Neural crest cell (in vitro differentiated cells): ENCODE measurements around the gene DDX39B. TPM values are rescaled to one million over a fixed set of nuclear protein-coding genes. Genes with fewer than 3 reads are reported as not detected.

ENCODE experiments used
- DNase-seq: peaks from one replicate; pipeline ENCODE4 v3.0.0; 2021; ENCODE audit warnings: low read depth, mixed read lengths, low spot score
- H3K27ac Mint-ChIP-seq: one replicate; pipeline ENCODE4 v1.8.0; 2021; ENCODE audit warnings: mild to moderate bottlenecking, mixed read lengths; ENCODE audit not compliant: unreplicated experiment
- H3K27me3 Mint-ChIP-seq: 2 replicates; pipeline ENCODE4 v1.8.0; 2021; ENCODE audit warnings: low read depth, mild to moderate bottlenecking, mixed read lengths
- H3K36me3 Mint-ChIP-seq: 2 replicates; pipeline ENCODE4 v1.8.0; 2021; ENCODE audit warnings: low read depth, mild to moderate bottlenecking, mixed read lengths
- H3K4me1 Mint-ChIP-seq: 2 replicates; pipeline ENCODE4 v1.8.0; 2021; ENCODE audit warnings: mixed read lengths
- H3K4me3 Mint-ChIP-seq: one replicate; pipeline ENCODE4 v1.8.0; 2021; ENCODE audit warnings: mild to moderate bottlenecking, mixed read lengths
- H3K9me3 Mint-ChIP-seq: 2 replicates; pipeline ENCODE4 v1.8.0; 2021; ENCODE audit warnings: mixed read lengths
- CTCF ChIP-seq: fragments of 200-600 bp; sonication (generic); conservative IDR thresholded peaks from 2 replicates; pipeline ENCODE4 v1.5.0; 2021; ENCODE audit warnings: antibody characterized with exemption, mild to moderate bottlenecking
- total RNA-seq: library from RNA; stranded (reverse); gene quantifications from 2 replicates; pipeline ENCODE4 v1.2.1, GENCODE V29; 2021

The DDX39B gene
- total RNA-seq, 1 donor from 2014 or later, result 881 TPM

- H3K27ac Mint-ChIP-seq, result no peak overlapping the region
- peaks cover 45% of the 10 kb centered on the region for H3K4me1 Mint-ChIP-seq
- peaks cover 58% of the 10 kb centered on the region for H3K36me3 Mint-ChIP-seq
Observed at GRCh38 chr6:31534521-31535040, 7.2 kb downstream of the DDX39B start.

GRCh38 chr6:31534011-31534410, 7.8 kb downstream of the DDX39B start:
- peaks cover 53% of the 10 kb centered on the region for H3K36me3 Mint-ChIP-seq
- peaks cover 39% of the 10 kb centered on the region for H3K4me1 Mint-ChIP-seq
- no peak overlapping the region for H3K27ac Mint-ChIP-seq
- H3K27me3 Mint-ChIP-seq, result no peaks in the 10 kb centered on the region
- peak overlapping the region; percentile 62 for H3K4me3 Mint-ChIP-seq
- no peak for TF ChIP-seq CTCF
- no peaks in the 10 kb centered on the region for H3K9me3 Mint-ChIP-seq
- no peak for DNase-seq

More at GRCh38 chr6:31534521-31535040, 7.2 kb downstream of the DDX39B start:
- peak overlapping the region; percentile 65 for H3K4me3 Mint-ChIP-seq
- no peak for DNase-seq
- no peaks in the 10 kb centered on the region for H3K9me3 Mint-ChIP-seq
- TF ChIP-seq CTCF, result no peak
- H3K27me3 Mint-ChIP-seq, result no peaks in the 10 kb centered on the region

- H3K36me3 Mint-ChIP-seq, result peaks cover 49% of the 10 kb centered on the region
- H3K27me3 Mint-ChIP-seq, result peaks cover 2% of the 10 kb centered on the region
Observed at GRCh38 chr6:31533455-31533841, 8.4 kb downstream of the DDX39B start.

GRCh38 chr6:31532644-31533454, 9.0 kb downstream of the DDX39B start:
- no peak for DNase-seq
- H3K4me1 Mint-ChIP-seq, result peaks cover 36% of the 10 kb centered on the region
- peaks cover 6% of the 10 kb centered on the region for H3K27me3 Mint-ChIP-seq
- peaks cover 49% of the 10 kb centered on the region for H3K36me3 Mint-ChIP-seq
- TF ChIP-seq CTCF, result no peak
- peak overlapping the region; percentile 22 for H3K4me3 Mint-ChIP-seq
- no peak overlapping the region for H3K27ac Mint-ChIP-seq
- H3K9me3 Mint-ChIP-seq, result no peaks in the 10 kb centered on the region

More at GRCh38 chr6:31533455-31533841, 8.4 kb downstream of the DDX39B start:
- Mint-ChIP-seq H3K27ac (no peak overlapping the region), H3K4me1 (peaks cover 35% of the 10 kb centered on the region), H3K9me3 (no peaks in the 10 kb centered on the region), H3K4me3 (peak overlapping the region; percentile 22)
- DNase-seq, result no peak
- TF ChIP-seq CTCF, result no peak

- H3K4me3 Mint-ChIP-seq, result peak overlapping the region; percentile 11
- peaks cover 36% of the 10 kb centered on the region for H3K4me1 Mint-ChIP-seq
- H3K27ac Mint-ChIP-seq, result no peak overlapping the region
- peaks cover 9% of the 10 kb centered on the region for H3K27me3 Mint-ChIP-seq
- TF ChIP-seq CTCF, result no peak
- H3K36me3 Mint-ChIP-seq, result peaks cover 49% of the 10 kb centered on the region
- no peaks in the 10 kb centered on the region for H3K9me3 Mint-ChIP-seq
- DNase-seq, result no peak
Observed at GRCh38 chr6:31531771-31532643, 9.8 kb downstream of the DDX39B start.
